ENCODE data around the gene STT3A. TPM values are rescaled to one million over a fixed set of nuclear protein-coding genes. Genes with fewer than 3 reads are reported as not detected.
A peak's percentile ranks its signal among the peaks of the same experiment; 100 is the strongest.

STT3A gene
- total RNA-seq, 1 donor from 2014 or later, result 232 TPM

GRCh38 chr11:125609545-125609944 is 16.9 kb downstream of the STT3A start:
- peaks cover 32% of the 10 kb centered on the region for H4K20me1 ChIP-seq (ENCODE audit: insufficient read depth, low read length)
- DNase-seq (ENCODE audit: low read depth), result no peak
- peaks cover 81% of the 10 kb centered on the region for H3K36me3 ChIP-seq (ENCODE audit: insufficient read depth, low read length)
- no peak overlapping the region for H2AFZ ChIP-seq (ENCODE audit: low read depth, low read length)
- no peaks in the 10 kb centered on the region for H3K4me1 Mint-ChIP-seq (ENCODE audit: low read depth, unreplicated experiment)
- no peak overlapping the region for H3K27ac ChIP-seq (ENCODE audit: low read depth, low read length)
- TF ChIP-seq EZH2 (IDR thresholded peaks at IDR 0.05; ENCODE audit: insufficient read depth, low read length), result no peak
- H3K27ac Mint-ChIP-seq (ENCODE audit: unreplicated experiment), result no peak overlapping the region
- H3K4me2 ChIP-seq (ENCODE audit: low read length), result no peak overlapping the region
- no peak overlapping the region for H3K4me3 ChIP-seq (ENCODE audit: insufficient read depth, low read depth, low read length)
- no peak for FAIRE-seq
- no peaks in the 10 kb centered on the region for H3K27me3 Mint-ChIP-seq (ENCODE audit: low read depth, unreplicated experiment)
- no peak overlapping the region for H3K4me3 Mint-ChIP-seq (ENCODE audit: unreplicated experiment)
- H3K9ac ChIP-seq (ENCODE audit: low read length), result no peak overlapping the region
- peaks cover 6% of the 10 kb centered on the region for H3K79me2 ChIP-seq (ENCODE audit: insufficient read depth, low read length)
- no peaks in the 10 kb centered on the region for H3K9me3 Mint-ChIP-seq (ENCODE audit: unreplicated experiment)
- no peaks in the 10 kb centered on the region for H3K27me3 ChIP-seq (ENCODE audit: insufficient read depth, low read length)
- no peaks in the 10 kb centered on the region for H3K4me1 ChIP-seq (ENCODE audit: insufficient read depth, low read length)
- H3K36me3 Mint-ChIP-seq (ENCODE audit: low read depth, unreplicated experiment), result peaks cover 15% of the 10 kb centered on the region
- no peaks in the 10 kb centered on the region for H3K9me3 ChIP-seq (ENCODE audit: insufficient read depth, low read depth, low read length)

GRCh38 chr11:125618383-125618782 is 25.7 kb downstream of the STT3A start:
- no peak overlapping the region for H3K4me3 Mint-ChIP-seq (ENCODE audit: unreplicated experiment)
- H3K4me1 Mint-ChIP-seq (ENCODE audit: low read depth, unreplicated experiment), result peaks cover 10% of the 10 kb centered on the region
- Histone ChIP-seq H3K27me3 (ENCODE audit: insufficient read depth, low read length) (no peaks in the 10 kb centered on the region), H3K4me3 (ENCODE audit: insufficient read depth, low read depth, low read length) (no peak overlapping the region), H2AFZ (ENCODE audit: low read depth, low read length) (no peak overlapping the region), H3K79me2 (ENCODE audit: insufficient read depth, low read length) (no peaks in the 10 kb centered on the region), H3K9me3 (ENCODE audit: insufficient read depth, low read depth, low read length) (no peaks in the 10 kb centered on the region), H4K20me1 (ENCODE audit: insufficient read depth, low read length) (peaks cover 4% of the 10 kb centered on the region), H3K27ac (ENCODE audit: low read depth, low read length) (no peak overlapping the region), H3K4me2 (ENCODE audit: low read length) (no peak overlapping the region), H3K36me3 (ENCODE audit: insufficient read depth, low read length) (peaks cover 75% of the 10 kb centered on the region), H3K9ac (ENCODE audit: low read length) (no peak overlapping the region), H3K4me1 (ENCODE audit: insufficient read depth, low read length) (peaks cover 12% of the 10 kb centered on the region)
- H3K9me3 Mint-ChIP-seq (ENCODE audit: unreplicated experiment), result no peaks in the 10 kb centered on the region
- no peak for TF ChIP-seq CTCF (IDR thresholded peaks at IDR 0.05; ENCODE audit: insufficient read depth, low read depth, low read length)
- TF ChIP-seq EZH2 (IDR thresholded peaks at IDR 0.05; ENCODE audit: insufficient read depth, low read length), result no peak
- no peak for FAIRE-seq
- no peaks in the 10 kb centered on the region for H3K27me3 Mint-ChIP-seq (ENCODE audit: low read depth, unreplicated experiment)
- H3K27ac Mint-ChIP-seq (ENCODE audit: unreplicated experiment), result no peak overlapping the region
- no peak for DNase-seq (ENCODE audit: low read depth)
- peaks cover 10% of the 10 kb centered on the region for H3K36me3 Mint-ChIP-seq (ENCODE audit: low read depth, unreplicated experiment)

DNA sequence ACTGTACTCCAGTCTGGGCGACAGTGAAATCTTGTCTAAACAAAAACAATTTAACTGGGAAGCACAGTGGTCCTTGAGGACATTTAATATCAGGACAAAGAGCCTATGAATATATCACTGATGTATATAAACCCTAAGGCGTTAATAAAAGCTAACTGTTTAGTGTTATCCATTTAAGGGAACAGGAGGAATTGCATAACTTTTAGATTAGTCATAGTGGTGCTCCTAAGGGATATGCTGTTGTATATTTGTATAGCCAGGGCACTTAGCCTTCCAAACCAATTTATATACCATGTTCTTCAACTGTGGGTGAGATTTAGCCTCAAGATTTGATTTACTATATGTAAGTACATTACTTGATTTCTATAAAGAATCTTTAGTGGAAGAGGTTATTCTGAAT is 29.3 kb downstream of the STT3A start:
- Mint-ChIP-seq H3K9me3 (ENCODE audit: unreplicated experiment) (no peaks in the 10 kb centered on the region), H3K4me1 (ENCODE audit: low read depth, unreplicated experiment) (peaks cover 10% of the 10 kb centered on the region), H3K27ac (ENCODE audit: unreplicated experiment) (peak overlapping the region; percentile 58), H3K27me3 (ENCODE audit: low read depth, unreplicated experiment) (no peaks in the 10 kb centered on the region), H3K36me3 (ENCODE audit: low read depth, unreplicated experiment) (peaks cover 2% of the 10 kb centered on the region), H3K4me3 (ENCODE audit: unreplicated experiment) (no peak overlapping the region)
- DNase-seq (ENCODE audit: low read depth) (peak; percentile 59), FAIRE-seq (no peak)
- TF ChIP-seq EZH2 (IDR thresholded peaks at IDR 0.05; ENCODE audit: insufficient read depth, low read length) (no peak), CTCF (IDR thresholded peaks at IDR 0.05; ENCODE audit: insufficient read depth, low read depth, low read length) (no peak)
- Histone ChIP-seq H3K36me3 (ENCODE audit: insufficient read depth, low read length) (peaks cover 46% of the 10 kb centered on the region), H2AFZ (ENCODE audit: low read depth, low read length) (no peak overlapping the region), H3K9me3 (ENCODE audit: insufficient read depth, low read depth, low read length) (no peaks in the 10 kb centered on the region), H3K9ac (ENCODE audit: low read length) (no peak overlapping the region), H3K27ac (ENCODE audit: low read depth, low read length) (peak overlapping the region; percentile 25), H3K4me2 (ENCODE audit: low read length) (peak overlapping the region; percentile 14), H3K4me1 (ENCODE audit: insufficient read depth, low read length) (peaks cover 14% of the 10 kb centered on the region), H3K79me2 (ENCODE audit: insufficient read depth, low read length) (peaks cover 5% of the 10 kb centered on the region), H3K27me3 (ENCODE audit: insufficient read depth, low read length) (no peaks in the 10 kb centered on the region), H3K4me3 (ENCODE audit: insufficient read depth, low read depth, low read length) (no peak overlapping the region), H4K20me1 (ENCODE audit: insufficient read depth, low read length) (no peaks in the 10 kb centered on the region)

Data from astrocyte (in vitro differentiated cells and primary cell).